Mucosa of gallbladder (tissue), 1 donor: Measurements from ENCODE around the gene RGS11. TPM values are rescaled to one million over a fixed set of nuclear protein-coding genes. Genes with fewer than 3 reads are reported as not detected.
"Not testable (repeated sequence)": the region's sequence is repeated elsewhere in the genome, so short reads cannot be mapped to it uniquely, and the experiment has no call there.

Source experiments
- DNase-seq: peaks from one replicate; pipeline ENCODE4 v3.0.0-alpha.2; 2020; ENCODE audit warnings: low spot score
- total RNA-seq: library from RNA; stranded (reverse); gene quantifications from one replicate; pipeline ENCODE4 v1.2.1, GENCODE V29; 2021
- donor health status: DM: no; HTN: no; CAD: no.

The RGS11 gene
- total RNA-seq, 1 donor from 2014 or later, result 6.7 TPM

DNA sequence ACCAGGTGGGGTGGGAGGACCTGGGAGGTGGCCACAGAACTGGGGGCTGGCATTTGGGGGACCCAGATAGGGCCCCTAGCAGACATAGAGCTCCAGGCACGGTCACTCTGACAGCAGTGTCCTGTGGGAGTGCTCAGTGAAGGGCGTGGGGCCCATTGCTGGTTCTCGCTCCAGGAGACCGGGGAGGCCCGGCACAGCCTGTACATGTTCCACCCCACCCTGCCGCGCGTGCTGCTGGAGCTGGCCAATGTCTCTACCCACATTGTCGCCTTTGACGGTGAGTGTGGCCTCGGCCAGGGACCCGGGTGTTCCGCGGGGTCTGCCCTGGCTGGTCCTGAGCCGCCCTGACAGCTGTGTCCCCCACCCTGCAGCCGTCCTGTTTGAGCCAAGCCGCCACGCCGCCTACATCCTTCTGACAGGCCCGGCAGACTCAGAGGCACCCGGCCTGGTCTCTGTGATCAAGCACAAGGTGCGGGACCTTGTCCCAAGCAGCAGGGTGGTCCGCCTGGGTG, 11.2 kb downstream of the RGS11 start:
- DNase-seq, result no peak

DNA sequence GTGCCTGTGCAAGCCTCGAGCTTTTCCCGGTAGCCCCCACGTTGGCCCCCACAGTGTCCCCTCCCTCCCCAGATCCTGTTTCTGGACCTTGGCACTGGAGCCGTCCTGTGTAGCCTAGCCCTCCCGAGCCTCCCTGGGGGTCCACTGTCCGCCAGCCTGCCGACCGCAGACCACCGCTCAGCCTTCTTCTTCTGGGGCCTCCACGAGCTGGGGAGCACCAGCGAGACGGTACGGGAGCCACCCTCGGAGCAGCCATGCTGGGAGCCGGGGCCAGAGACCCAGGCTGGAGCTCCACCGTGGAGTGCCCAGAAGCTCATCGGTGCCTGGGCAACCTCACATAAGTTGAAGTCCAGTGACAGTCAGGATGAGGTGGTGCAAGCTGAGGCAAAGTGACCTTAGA, 11.8 kb downstream of the RGS11 start:
- no peak for DNase-seq

DNA sequence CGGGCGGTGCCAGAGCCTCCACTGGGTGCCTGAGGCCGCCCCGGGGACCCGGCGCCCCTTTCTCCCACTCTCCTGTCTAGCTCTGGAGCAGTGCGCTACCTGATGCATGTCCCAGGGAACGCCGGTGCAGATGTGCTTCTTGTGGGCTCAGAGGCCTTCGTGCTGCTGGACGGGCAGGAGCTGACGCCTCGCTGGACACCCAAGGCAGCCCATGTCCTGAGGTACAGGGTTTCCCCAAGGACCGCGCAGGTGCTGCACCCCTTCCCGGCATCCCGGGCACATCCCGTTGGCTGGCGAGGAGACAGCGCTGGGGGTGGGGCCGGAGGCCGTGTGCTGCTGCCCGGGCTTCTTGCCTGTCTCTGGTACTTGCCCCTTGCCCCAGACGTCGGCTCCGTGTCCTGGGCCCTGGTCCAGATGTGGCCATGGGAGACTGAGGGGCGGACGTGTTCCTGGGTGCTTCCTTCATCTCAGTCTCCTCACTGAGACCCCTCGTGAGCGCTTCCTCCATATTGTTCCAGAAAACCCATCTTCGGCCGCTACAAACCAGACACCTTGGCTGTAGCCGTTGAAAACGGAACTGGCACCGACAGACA, 12.5 kb downstream of the RGS11 start:
- DNase-seq, result no peak

DNA sequence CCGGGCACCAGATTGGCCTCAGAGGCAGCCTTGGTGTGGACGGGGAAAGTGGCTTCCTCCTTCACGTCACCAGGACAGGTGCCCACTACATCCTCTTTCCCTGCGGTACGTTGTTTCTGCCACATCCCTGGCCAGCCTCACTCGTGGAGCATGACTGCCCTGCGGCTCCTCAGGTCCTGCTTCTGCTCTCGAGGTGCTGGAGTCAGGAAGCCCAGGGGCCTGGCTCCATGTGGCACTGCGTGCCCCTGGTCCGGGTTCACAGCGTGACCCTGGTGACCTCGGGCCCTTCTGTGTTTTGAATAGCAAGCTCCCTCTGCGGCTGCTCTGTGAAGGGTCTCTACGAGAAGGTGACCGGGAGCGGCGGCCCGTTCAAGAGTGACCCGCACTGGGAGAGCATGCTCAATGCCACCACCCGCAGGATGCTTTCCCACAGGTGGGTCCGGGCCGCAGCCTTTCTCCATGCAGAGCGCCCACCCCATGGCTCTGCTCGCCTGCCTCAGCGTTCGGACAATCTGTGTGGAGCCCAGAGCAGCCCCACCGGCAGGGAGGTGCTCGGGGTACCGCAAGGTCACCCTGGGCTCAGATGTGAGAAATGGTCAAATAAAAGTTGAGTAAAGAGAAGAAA, 13.5 kb downstream of the RGS11 start:
- DNase-seq, result no peak

- DNase-seq, result no peak
Observed at GRCh38 chr16:261031-261691, 14.6 kb downstream of the RGS11 start.

- DNase-seq, result no peak
Observed at GRCh38 chr16:260326-260725, 15.4 kb downstream of the RGS11 start.

- DNase-seq, result no peak
Observed at GRCh38 chr16:259814-260253, 15.9 kb downstream of the RGS11 start.

GRCh38 chr16:259226-259625, 16.5 kb downstream of the RGS11 start:
- DNase-seq, result no peak

DNA sequence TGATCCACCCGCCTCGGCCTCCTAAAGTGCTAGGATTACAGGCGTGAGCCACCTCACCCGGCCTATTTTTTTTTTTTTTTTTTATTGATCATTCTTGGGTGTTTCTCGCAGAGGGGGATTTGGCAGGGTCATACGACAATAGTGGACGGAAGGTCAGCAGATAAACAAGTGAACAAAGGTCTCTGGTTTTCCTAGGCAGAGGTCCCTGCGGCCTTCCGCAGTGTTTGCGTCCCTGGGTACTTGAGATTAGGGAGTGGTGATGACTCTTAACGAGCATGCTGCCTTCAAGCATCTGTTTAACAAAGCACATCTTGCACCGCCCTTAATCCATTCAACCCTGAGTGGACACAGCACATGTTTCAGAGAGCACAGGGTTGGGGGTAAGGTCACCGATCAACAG, 17.7 kb downstream of the RGS11 start:
- not testable (repeated sequence) for DNase-seq

DNA sequence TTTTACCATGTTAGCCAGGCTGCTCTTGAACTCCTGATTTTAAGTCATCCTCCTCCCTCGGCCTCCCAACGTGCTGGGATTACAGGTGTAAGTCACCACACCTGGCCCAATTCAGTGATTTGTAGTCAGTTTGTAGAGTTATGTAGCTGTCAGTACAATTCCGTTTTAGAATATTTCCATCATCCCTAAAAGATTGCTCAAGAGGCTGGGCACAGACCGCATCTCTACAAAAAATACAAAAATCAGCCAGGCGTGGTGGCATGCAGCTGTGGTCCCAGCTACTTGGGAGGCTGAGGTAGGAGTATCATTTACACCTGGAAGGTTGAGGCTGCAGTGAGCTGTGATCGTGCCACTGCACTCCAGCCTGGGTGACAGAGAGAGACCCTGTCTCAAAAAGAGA, 20.6 kb downstream of the RGS11 start:
- DNase-seq, result no peak

GRCh38 chr16:254461-254860, 21.3 kb downstream of the RGS11 start:
- no peak for DNase-seq

- DNase-seq, result no peak
Observed at GRCh38 chr16:253833-254232, 21.9 kb downstream of the RGS11 start.

GRCh38 chr16:252366-253337, 23.1 kb downstream of the RGS11 start:
- DNase-seq, result peak; percentile 26

DNA sequence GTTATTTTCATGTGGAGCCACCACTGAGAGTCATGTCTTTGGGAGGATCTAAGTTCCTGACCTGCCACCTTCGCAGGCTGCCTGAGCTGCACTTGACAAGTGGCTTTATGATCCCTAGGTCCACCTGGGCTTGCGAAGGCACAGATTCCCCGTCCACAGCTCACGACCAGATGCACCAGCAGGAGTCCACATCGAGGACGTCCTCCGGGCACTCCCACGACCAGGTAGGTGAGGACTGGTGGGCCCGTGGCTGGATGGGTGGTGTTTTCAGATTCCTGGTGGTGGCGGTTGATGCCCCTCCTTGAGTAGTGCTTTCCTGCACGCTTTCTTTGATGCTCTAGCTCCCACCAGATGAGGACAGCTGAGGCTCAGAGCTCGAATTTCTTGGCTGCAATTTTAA, 26.3 kb downstream of the RGS11 start:
- DNase-seq, result no peak

GRCh38 chr16:247027-247426, 28.7 kb downstream of the RGS11 start:
- no peak for DNase-seq

- no peak for DNase-seq
Observed at GRCh38 chr16:245105-245504, 30.6 kb downstream of the RGS11 start.

- DNase-seq, result no peak
Observed at GRCh38 chr16:243348-243747, 32.4 kb downstream of the RGS11 start.

- DNase-seq, result no peak
Observed at GRCh38 chr16:242281-242680, 33.5 kb downstream of the RGS11 start.

DNA sequence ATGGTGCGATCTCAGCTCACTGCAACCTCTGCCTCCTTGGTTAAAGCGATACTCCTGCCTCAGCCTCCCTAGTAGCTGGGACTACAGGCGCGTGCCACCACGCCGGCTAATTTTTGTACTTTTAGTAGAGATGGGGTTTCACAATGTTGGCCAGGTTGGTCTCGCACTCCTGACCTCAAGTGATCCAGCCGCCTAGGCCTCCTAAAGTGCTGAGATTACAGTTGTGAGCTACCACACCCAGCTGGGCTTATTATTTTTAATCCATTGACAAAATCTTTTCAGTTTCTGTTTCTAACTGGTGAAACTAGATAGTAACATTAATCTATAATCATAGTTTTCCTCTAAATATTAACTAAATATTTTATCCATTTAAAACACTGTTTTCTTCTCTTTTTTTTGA, 35.2 kb downstream of the RGS11 start:
- DNase-seq, result no peak

- no peak for DNase-seq
Observed at GRCh38 chr16:239948-240277, 35.8 kb downstream of the RGS11 start.

GRCh38 chr16:234468-235305, 41.1 kb downstream of the RGS11 start, which contains the start of gene FAM234A:
TSS of gene FAM234A (plus strand) at chr16:234821. CDS start at chr16:254414, 19,593 bp downstream.
- DNase-seq, result peak; percentile 93
